T-helper 1 cell treated with Interleukin-12 subunit alpha and Interleukin-12 subunit beta and Interleukin-4 antibody, amounts not matched to agents 30 μg/mL and 1 μg/mL, for 36 hours (primary cell): ENCODE results near the gene FYB2.

ENCODE experiments used
- H3K27ac Mint-ChIP-seq: one replicate; pipeline ENCODE4 v1.8.0; 2021; ENCODE audit warnings: mild to moderate bottlenecking, mixed read lengths
- H3K27me3 Mint-ChIP-seq: one replicate; pipeline ENCODE4 v1.8.0; 2021; ENCODE audit warnings: low read depth, mixed read lengths
- H3K36me3 Mint-ChIP-seq: one replicate; pipeline ENCODE4 v1.8.0; 2021; ENCODE audit warnings: low read depth, mixed read lengths
- H3K4me1 Mint-ChIP-seq: one replicate; pipeline ENCODE4 v1.8.0; 2021; ENCODE audit warnings: low read depth, mixed read lengths
- H3K4me3 Mint-ChIP-seq: one replicate; pipeline ENCODE4 v1.8.0; 2021; ENCODE audit warnings: mild to moderate bottlenecking, moderate library complexity, mixed read lengths
- H3K9me3 Mint-ChIP-seq: one replicate; pipeline ENCODE4 v1.8.0; 2021; ENCODE audit warnings: mixed read lengths

FYB2 gene

GRCh38 chr1:56824271-56824670 is 5.1 kb upstream of the FYB2 start:
- Mint-ChIP-seq H3K36me3 (no peaks in the 10 kb centered on the region), H3K4me1 (no peaks in the 10 kb centered on the region), H3K9me3 (no peaks in the 10 kb centered on the region), H3K27me3 (peaks cover 6% of the 10 kb centered on the region), H3K27ac (no peak overlapping the region), H3K4me3 (no peak overlapping the region)

DNA sequence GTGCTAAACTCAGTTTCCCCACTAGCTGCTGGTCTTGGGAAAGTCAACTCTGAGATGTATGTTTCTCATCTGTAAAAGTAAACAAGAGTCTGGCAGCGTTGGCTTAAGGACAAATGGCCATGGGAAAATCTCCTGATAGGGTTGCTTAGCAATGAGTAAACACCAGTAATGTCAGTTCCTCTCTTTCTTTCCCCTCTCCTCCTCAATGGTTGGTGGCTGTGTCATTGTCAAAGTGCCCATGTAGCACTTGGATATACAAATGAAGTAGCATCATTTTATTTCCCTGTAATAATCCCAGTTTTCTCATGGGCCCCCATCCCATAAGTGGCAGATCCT is 2.2 kb upstream of the FYB2 start:
- Mint-ChIP-seq H3K27ac (no peak overlapping the region), H3K4me1 (no peaks in the 10 kb centered on the region), H3K9me3 (no peaks in the 10 kb centered on the region), H3K27me3 (no peaks in the 10 kb centered on the region), H3K4me3 (no peak overlapping the region), H3K36me3 (no peaks in the 10 kb centered on the region)

GRCh38 chr1:56820755-56821461 is 1.7 kb upstream of the FYB2 start:
- no peaks in the 10 kb centered on the region for H3K36me3 Mint-ChIP-seq
- H3K9me3 Mint-ChIP-seq: no peaks in the 10 kb centered on the region
- H3K4me1 Mint-ChIP-seq: no peaks in the 10 kb centered on the region
- no peaks in the 10 kb centered on the region for H3K27me3 Mint-ChIP-seq
- no peak overlapping the region for H3K4me3 Mint-ChIP-seq
- H3K27ac Mint-ChIP-seq: no peak overlapping the region

DNA sequence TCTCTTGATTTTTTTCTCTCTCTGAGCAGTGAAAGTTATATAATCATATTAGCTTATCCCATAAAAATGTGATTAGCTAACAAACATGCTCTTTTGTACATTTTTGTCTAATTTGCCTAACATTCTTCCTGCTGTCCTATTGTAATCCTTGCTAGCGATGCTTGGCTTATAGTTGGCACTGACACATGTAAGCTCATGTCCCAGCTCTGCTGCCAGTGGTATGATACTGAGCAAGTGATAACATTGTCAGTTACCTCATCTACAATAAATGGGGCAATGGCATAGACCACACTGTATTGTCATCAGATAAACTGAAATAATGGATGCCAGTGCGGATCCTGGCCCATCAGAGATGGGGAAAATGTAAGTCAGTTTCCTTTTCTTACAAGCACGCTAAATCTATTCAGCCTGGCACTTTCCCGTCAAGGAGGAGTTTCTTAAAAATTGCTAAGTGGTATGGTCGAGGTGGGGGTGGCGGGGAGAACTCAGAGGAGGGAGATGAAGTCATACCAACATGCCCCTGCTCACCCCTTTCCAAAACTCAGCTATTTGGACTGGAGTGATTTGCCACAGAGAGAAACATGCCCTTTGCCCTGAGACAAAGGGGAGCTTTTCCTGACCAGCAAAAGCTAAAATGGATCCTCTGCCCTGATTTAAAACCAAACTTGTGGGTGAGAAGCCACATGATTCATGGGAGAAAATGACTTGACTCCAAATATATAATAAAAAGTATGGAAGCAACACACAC is 1.3 kb downstream of the FYB2 start:
- Mint-ChIP-seq H3K27me3 (no peaks in the 10 kb centered on the region), H3K27ac (no peak overlapping the region)

GRCh38 chr1:56816909-56817308 is 2.3 kb downstream of the FYB2 start:
- Mint-ChIP-seq H3K27ac (no peak overlapping the region), H3K4me3 (no peak overlapping the region), H3K27me3 (no peaks in the 10 kb centered on the region), H3K36me3 (no peaks in the 10 kb centered on the region), H3K9me3 (no peaks in the 10 kb centered on the region), H3K4me1 (no peaks in the 10 kb centered on the region)

More for the DNA sequence above, 1.3 kb downstream of the FYB2 start:
- Mint-ChIP-seq H3K4me3 (no peak overlapping the region), H3K9me3 (no peaks in the 10 kb centered on the region), H3K36me3 (no peaks in the 10 kb centered on the region), H3K4me1 (no peaks in the 10 kb centered on the region)

GRCh38 chr1:56816264-56816663 is 2.9 kb downstream of the FYB2 start:
- Mint-ChIP-seq H3K4me1 (no peaks in the 10 kb centered on the region), H3K4me3 (no peak overlapping the region), H3K9me3 (no peaks in the 10 kb centered on the region), H3K27ac (no peak overlapping the region), H3K27me3 (no peaks in the 10 kb centered on the region), H3K36me3 (no peaks in the 10 kb centered on the region)

DNA sequence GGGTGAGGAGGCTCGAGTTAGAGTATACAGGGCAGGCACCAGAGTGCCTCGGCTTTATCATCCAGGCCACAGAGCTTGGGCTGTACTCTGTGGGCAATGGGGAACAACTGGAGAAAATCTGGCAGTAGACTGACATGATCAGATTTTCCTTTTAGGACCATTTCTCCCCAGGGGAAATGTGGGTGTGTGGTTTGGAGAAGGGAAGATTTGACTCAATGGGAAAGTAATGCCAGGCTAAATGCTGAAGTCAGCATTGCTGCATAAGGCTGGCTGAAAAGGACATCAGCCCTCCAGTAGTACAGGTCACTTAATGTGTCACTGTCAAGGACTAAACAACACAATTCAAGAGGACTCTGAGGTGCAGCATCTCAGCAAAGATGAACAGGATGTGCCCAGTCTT is 5.0 kb downstream of the FYB2 start:
- no peaks in the 10 kb centered on the region for H3K4me1 Mint-ChIP-seq
- H3K9me3 Mint-ChIP-seq: no peaks in the 10 kb centered on the region
- H3K4me3 Mint-ChIP-seq: no peak overlapping the region
- H3K27me3 Mint-ChIP-seq: no peaks in the 10 kb centered on the region
- H3K27ac Mint-ChIP-seq: no peak overlapping the region
- no peaks in the 10 kb centered on the region for H3K36me3 Mint-ChIP-seq

- no peak overlapping the region for H3K27ac Mint-ChIP-seq
- no peaks in the 10 kb centered on the region for H3K4me1 Mint-ChIP-seq
- no peaks in the 10 kb centered on the region for H3K36me3 Mint-ChIP-seq
These were observed 7.9 kb downstream of the FYB2 start for GRCh38 chr1:56811331-56811730.

DNA sequence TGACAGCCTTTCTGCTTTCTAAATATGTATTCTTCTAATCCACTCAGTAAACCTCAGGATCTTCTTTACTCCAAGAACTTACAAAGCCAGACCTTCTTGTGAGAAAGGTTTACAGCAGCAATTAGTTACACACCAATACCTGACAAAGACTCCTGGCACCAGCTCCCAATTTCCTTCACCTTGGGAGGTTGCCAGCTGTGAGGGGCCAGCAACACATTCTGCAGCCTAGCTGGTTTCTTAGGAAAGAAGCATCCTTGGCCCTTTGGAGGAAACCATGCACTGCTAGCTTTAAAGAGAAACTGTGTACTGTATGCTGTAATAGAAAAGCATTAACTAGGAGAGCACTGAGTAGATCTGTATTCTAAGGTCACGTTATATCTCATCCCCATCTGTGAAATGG is 10.8 kb downstream of the FYB2 start:
- H3K36me3 Mint-ChIP-seq: no peaks in the 10 kb centered on the region
- no peaks in the 10 kb centered on the region for H3K9me3 Mint-ChIP-seq
- H3K4me3 Mint-ChIP-seq: no peak overlapping the region
- H3K27ac Mint-ChIP-seq: no peak overlapping the region
- no peaks in the 10 kb centered on the region for H3K27me3 Mint-ChIP-seq
- H3K4me1 Mint-ChIP-seq: no peaks in the 10 kb centered on the region

More at GRCh38 chr1:56811331-56811730, 7.9 kb downstream of the FYB2 start:
- Mint-ChIP-seq H3K27me3 (no peaks in the 10 kb centered on the region), H3K4me3 (no peak overlapping the region), H3K9me3 (no peaks in the 10 kb centered on the region)

DNA sequence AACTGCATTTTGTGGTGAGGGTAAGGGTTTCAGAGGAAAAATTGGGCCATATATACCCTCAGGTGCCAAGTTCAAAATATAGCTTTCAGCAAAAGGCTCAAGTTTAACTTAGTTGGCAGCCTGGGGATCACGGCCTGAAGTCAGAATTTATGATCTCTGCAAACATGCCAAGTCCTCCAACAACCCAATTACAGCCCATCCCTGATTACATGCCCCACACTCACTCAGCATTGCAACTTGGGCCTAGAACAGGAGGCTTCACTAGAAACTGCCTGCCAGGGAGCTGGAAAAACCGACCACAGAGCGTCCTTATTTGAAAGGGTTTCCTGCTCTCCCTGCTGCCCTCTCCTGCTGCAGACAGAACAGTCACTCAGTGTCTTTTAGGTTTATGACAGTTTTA is 12.4 kb downstream of the FYB2 start:
- Mint-ChIP-seq H3K4me1 (no peaks in the 10 kb centered on the region), H3K27me3 (no peaks in the 10 kb centered on the region), H3K36me3 (no peaks in the 10 kb centered on the region), H3K9me3 (no peaks in the 10 kb centered on the region), H3K4me3 (no peak overlapping the region), H3K27ac (no peak overlapping the region)

DNA sequence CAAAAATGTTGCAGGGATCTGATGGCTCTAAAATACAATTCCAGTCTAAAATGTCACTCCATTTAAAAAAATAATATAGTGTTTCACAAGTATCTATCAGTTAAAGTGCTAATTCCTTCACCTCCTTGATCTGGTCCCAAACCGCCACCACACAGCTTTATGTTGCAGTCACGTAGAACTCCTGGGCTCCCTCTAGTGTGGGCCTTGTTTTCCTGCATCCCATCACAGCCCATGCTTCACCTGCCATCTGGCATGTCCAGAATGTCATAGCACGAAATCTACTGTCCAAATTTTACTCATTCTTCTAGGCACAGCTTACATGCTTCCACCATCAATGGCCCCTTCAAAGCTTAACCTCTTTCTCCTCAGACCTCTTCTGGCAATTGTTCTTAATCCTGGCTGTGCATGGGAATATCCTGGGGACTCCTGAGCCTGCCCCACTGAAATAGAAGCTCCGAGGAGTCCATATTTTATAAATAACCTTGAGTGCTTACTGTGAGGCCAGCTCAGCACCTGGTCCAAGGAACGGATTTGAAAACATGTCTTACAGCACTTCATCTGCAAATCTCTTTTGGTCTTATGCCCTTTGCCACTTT is 15.5 kb downstream of the FYB2 start:
- Mint-ChIP-seq H3K27me3 (no peaks in the 10 kb centered on the region), H3K27ac (no peak overlapping the region), H3K4me1 (no peaks in the 10 kb centered on the region), H3K4me3 (no peak overlapping the region), H3K9me3 (no peaks in the 10 kb centered on the region), H3K36me3 (no peaks in the 10 kb centered on the region)

GRCh38 chr1:56799605-56800400 is 19.4 kb downstream of the FYB2 start:
- no peak overlapping the region for H3K4me3 Mint-ChIP-seq
- no peaks in the 10 kb centered on the region for H3K9me3 Mint-ChIP-seq
- H3K27ac Mint-ChIP-seq: no peak overlapping the region
- H3K4me1 Mint-ChIP-seq: no peaks in the 10 kb centered on the region
- H3K36me3 Mint-ChIP-seq: no peaks in the 10 kb centered on the region
- H3K27me3 Mint-ChIP-seq: no peaks in the 10 kb centered on the region

- H3K27me3 Mint-ChIP-seq: no peaks in the 10 kb centered on the region
- H3K36me3 Mint-ChIP-seq: no peaks in the 10 kb centered on the region
- H3K9me3 Mint-ChIP-seq: no peaks in the 10 kb centered on the region
These were observed 21.1 kb downstream of the FYB2 start for GRCh38 chr1:56798053-56798471.

DNA sequence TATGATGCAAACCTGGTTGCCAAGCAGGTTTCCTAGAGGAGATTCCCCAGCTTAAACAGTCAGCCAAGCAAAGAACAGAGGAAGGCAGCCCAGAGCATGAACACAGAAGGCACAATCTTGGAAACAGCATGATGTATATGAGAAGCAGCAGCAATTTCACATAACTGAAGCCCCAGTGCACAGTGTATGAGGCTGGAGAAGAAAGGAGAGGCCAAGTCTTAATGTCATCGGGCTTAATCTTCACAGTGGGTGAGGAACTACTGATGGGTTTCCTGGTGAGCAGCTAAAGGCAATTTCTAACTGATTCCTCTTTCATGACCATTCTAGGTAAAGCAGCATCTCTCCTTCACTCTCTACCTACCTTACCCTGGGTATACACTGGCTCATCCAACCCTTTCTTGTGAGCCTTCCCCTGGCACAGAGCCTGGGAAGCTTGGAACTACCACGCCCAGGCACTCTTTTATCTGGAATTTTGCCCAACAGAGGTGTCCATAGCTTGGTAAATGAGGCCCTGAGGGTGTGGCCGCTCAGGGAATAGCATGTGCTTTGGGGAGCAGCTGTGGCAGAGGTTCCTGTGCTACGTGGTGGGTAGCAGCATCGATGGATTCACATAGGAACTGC is 22.0 kb downstream of the FYB2 start:
- Mint-ChIP-seq H3K27ac (no peak overlapping the region), H3K9me3 (no peaks in the 10 kb centered on the region), H3K36me3 (no peaks in the 10 kb centered on the region), H3K4me1 (no peaks in the 10 kb centered on the region), H3K27me3 (no peaks in the 10 kb centered on the region), H3K4me3 (no peak overlapping the region)

More at GRCh38 chr1:56798053-56798471, 21.1 kb downstream of the FYB2 start:
- H3K4me3 Mint-ChIP-seq: no peak overlapping the region
- H3K4me1 Mint-ChIP-seq: no peaks in the 10 kb centered on the region
- no peak overlapping the region for H3K27ac Mint-ChIP-seq
